ENCODE data around the gene RHOT1.

RHOT1 gene

DNA sequence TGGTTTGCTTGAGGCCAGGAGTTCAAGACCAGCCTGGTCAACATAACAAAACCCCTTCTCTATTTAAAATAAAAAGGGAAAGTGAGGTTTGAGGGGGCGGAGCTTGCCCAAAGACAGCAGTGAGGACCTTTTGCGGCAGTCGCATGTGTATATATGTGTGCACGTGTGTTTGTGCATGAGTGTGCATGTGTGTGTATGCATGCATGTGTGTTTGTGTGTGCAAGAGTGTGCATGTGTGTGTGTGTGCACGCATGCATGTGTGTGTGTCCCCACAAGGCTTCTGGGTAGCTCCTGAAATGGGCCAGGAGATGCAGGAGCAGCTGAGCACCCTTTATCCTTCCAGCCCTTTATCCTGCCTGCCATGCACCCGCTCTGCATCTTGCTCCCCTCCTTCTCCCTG, 132.3 kb downstream of the RHOT1 start:
- no peak for DNase-seq

Measured in NCI-H1092 treated with DMSO at 0.1 percent for 48 hours (cell line).